Renal cortical epithelial cell (primary cell): ENCODE measurements around the gene SF3A2. TPM values are rescaled to one million over a fixed set of nuclear protein-coding genes. Genes with fewer than 3 reads are reported as not detected.

ENCODE experiments used
- DNase-seq: peaks from one replicate; pipeline ENCODE4 v3.0.0-alpha.2; 2011; ENCODE audit warnings: low read depth
- total RNA-seq: library from RNA; depleted of rRNA; stranded (reverse); fragments of >200 nt; gene quantifications from 2 replicates; pipeline ENCODE4 v1.2.3, GENCODE V29; 2014

Gene SF3A2
- total RNA-seq, 1 donor from 2014 or later: 39.2 TPM

DNA sequence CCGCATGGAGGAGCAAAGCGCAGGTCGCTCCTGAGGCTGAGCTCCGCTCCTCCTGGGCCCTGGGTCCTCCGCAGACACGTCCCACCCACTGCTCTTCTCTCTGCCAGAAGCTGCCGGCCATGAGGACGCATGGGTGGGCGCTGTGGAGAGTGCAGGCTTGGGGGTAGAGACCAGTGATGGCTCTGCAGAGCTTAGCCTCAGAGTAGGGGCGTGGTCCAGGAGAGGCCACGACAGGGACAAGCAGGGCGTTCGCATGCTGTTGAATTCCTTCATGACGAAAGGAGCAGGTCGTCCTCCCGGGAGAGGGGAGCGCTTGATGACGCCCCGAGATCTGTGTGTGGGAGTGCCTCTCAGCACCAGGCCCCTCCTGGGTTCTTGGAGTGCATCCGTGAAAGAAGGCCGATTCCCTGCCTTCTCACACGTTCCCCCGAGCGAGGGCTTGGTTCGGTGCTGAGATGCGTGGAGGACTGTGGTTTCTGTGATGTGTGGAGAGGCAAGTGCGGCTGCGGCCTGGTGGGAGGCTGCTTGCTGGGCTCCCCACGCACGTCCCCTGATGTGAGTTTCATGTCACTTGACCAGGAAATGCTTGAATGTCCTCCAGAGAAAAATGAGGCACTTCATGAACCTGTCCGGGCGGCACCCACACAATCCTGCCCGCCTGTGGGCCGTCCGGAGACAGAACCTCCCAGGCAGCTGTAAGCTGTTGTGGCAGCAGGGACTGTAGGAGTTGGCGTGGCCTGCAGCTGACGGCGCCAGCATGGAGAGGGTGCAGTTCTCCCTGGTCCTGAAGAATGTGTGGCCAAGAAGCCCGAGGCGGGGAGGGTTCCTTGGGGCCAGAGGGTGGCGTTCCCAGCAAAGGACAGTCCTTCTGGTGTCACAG, 4.5 kb downstream of the SF3A2 start:
- DNase-seq: no peak

DNA sequence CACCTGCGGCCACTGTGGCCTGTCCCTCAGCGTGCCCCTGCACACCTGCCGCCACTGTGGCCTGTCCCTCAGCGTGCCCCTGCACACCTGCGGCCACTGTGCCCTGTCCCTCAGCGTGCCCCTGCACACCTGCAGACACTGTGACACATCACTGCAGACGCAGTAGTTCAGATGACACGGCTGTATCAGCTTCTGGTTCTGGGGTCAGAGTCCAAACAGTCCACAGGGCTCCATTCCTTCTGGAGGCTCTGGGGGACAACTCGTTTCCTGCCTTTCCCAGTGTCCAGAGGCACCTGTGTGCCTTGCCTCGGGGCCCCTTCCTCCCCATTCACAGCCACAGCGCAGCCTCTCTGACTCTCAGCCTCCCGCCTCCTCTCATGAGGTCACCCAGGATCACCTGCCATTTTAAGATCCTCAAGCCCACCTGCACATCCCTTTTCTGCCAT, 5.5 kb downstream of the SF3A2 start:
- DNase-seq: no peak

DNA sequence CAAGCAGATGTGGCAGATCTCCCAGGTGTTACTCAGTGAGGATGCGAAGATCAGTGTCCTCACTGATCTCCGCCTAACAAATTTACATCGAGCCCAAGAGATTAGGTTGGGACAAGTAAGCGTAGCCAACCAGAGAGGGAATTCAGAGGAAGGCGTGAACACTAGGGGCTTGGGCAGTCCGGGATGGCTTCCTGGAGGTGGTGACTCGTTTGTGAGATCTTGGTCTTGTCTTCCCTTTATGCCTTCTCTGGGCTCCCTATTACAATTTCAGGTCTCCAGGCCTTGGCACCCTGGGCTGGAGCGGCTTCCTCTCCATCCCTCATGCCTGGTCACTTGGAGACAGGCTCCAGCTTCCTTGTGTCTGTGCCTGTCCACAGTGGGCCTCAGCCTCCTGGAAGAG, 6.2 kb downstream of the SF3A2 start:
- no peak for DNase-seq

DNA sequence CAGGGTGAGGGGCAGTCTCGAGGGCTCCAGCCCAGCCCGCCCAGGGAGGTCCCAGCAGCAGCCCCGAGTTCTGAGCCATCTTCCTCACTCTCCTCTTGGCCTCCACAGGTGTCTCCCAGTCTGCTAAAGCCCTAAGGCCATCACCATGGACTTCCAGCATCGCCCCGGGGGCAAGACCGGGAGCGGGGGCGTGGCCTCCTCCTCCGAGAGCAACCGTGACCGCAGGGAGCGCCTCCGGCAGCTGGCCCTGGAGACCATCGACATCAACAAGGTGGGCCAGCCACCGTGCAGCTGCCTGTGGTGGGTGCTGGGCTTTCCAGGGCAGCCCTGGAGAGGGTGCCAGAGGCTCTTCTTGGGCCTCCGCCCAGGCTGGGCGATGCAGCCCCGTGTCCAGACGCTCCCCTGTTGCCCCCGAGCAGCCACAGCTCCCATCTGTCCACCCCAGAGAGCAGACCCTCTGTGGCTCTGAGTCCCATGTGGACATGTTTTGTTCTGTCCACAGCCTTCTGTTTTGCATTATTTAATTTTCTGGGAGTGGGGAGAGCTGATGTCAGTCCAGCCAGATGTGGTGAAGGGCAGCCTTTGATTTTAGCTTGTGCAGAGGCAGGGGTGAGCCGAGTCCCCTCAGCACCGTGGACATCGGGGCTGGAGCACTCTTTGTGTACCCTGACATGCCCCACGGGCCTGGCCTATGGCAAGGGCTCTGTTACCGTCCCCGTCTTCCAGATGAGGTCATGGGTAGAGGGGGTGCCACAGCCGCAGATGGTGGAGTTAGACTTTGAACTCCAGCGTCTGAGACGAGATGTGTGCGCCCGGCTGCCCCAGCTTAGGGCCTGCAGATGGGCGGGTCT, 6.9 kb downstream of the SF3A2 start:
- no peak for DNase-seq

DNA sequence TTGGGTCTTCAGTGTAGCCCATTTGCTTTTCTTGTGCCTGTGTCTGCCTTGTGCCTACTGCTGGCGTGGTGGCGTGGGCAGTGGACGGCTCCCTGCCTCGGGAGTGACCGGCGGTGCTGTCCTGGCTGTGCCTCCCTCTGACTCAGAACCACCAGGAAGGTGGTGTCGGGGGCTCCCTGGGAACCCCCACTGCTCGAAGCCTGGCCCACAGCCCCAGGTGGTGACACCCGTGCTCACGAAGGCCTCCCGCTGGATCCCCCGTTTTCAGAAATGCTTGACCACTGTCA, 7.4 kb downstream of the SF3A2 start:
- no peak for DNase-seq

DNA sequence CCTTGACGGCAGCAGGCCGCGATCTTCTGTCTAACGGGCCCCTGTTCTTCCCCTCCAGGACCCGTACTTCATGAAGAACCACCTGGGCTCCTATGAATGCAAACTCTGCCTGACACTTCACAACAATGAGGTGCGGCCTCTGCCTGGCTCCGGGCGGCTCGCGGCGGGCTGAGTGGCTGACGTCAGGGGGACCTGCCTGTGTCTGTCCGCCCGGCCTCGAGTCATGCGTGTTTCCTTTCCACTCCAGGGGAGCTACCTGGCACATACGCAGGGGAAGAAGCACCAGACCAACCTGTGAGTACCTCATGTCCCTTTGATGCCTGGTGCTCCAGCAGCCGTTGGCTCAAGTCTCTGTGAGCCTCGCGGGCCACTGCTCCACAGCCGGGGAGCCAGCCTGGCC, 7.9 kb downstream of the SF3A2 start:
- no peak for DNase-seq

DNA sequence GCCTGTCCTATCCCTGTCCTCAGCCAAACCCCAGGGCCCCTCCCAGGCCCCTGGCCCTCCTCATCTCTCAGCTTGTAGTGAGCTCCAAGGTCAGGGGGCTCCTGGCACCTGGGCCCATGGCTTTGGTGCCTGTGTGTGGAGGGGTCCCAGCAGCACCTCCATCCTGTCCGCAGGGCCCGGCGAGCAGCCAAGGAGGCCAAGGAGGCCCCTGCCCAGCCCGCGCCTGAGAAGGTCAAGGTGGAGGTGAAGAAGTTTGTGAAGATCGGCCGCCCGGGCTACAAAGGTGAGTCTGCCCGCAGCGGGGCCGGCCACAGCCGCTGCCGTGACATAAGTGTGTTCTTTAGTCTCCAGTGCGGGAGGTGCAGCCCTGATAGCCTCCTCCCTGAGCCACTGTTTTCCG, 8.6 kb downstream of the SF3A2 start:
- DNase-seq: no peak

DNA sequence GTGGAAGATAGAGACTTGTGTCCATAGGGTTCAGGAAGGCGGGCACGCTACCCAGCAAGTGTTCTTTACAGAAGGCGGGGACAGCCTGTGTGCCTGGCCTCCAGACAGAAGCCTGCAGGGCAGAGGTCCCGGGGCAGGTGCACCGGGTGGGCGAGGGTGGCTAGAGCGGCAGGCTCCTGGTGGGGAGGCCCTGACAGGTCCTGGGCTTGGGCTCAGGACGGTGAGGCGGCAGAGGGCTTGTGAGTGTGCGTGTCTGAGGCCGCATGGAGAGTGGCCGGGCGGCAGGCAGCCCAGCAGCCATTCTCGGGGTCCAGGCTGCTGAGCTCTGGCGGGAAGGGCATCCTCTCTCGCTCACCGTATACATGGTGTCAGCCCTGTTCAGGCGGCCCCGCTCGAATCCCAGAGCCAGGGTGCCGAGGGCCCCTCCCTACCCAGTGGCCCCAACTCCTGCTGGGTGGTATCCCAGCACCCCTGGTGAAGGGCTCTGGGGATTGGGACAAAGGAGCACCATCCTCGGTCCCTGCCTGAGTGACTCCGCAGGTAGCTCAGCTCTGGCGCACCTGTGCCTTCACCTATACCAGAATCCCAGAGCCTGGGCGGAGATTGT, 9.5 kb downstream of the SF3A2 start:
- no peak for DNase-seq

DNA sequence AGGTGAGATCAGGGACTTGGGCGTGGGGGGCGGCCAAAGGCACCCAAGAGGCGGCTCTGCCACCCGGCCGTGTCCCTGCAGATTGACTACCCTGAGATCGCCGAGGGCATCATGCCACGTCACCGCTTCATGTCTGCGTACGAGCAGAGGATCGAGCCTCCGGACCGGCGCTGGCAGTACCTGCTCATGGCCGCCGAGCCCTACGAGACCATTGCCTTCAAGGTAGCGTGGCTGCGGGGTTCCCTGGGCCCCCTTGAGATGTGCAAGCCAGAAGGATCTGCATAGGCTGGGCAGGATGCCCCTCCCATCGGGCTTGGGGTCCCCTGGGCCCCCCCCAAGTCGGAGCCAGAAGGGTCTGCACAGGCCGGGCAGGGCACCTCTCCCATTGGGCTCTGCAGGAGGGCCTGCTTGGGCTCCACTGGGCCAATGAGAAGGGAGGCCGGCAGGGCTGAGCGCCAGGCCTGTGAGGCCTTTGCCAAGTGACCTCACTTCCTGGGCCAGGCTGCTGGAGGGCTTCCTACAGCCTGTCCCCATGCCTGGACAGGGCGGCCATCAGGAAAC, 10.3 kb downstream of the SF3A2 start:
- no peak for DNase-seq

DNA sequence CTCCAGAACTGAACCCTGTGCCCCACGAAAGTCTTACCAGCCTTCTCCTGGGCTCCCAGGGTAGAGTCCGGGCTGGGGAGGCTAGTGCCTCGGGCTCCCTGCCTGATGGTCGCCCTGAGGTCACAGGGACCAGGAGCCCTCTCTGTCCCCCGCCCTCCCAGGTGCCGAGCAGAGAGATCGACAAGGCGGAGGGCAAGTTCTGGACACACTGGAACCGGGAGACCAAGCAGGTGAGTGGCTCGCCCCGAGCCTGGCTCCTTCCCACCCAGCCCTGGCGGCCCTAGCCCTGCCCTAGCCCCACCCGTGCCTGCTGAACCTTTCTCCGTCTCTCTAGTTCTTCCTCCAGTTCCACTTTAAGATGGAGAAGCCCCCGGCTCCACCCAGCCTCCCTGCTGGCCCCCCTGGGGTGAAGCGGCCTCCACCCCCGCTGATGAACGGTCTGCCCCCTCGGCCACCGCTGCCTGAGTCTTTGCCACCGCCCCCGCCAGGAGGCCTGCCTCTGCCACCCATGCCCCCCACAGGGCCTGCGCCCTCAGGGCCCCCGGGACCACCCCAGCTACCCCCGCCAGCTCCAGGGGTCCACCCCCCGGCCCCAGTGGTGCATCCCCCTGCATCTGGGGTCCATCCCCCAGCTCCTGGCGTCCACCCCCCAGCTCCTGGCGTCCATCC, 10.9 kb downstream of the SF3A2 start:
- no peak for DNase-seq

DNA sequence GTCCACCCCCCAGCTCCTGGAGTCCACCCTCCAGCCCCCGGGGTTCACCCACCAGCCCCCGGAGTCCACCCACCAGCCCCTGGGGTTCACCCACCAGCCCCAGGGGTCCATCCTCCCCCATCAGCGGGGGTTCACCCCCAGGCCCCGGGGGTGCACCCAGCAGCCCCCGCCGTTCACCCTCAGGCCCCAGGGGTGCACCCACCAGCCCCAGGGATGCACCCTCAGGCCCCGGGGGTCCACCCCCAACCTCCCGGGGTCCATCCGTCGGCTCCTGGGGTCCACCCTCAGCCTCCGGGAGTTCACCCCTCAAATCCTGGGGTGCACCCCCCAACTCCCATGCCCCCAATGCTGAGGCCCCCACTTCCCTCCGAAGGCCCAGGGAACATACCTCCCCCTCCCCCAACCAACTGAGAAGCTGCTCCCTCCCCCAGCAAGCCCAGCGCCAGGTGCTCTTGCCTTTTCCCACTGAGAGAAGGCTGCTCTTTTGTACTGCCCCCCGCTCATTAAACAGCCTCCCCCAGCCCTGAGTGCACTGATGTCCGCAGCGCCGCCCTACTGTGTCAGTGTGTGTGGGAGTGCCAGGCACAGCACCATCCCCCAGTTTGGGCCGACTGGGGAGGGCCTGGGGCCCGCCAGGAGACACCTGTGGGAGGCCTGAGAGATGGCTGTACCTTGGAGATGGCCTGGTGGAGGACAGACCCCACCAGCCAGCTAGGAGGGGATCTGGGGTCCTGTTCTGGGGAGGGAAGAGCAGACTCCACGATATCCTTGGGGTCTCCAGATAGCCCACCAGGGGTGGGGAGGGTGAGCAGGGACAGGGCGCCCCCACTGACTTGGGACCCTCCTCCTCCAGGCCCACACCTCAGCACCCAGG, 11.7 kb downstream of the SF3A2 start:
- DNase-seq: no peak

DNA sequence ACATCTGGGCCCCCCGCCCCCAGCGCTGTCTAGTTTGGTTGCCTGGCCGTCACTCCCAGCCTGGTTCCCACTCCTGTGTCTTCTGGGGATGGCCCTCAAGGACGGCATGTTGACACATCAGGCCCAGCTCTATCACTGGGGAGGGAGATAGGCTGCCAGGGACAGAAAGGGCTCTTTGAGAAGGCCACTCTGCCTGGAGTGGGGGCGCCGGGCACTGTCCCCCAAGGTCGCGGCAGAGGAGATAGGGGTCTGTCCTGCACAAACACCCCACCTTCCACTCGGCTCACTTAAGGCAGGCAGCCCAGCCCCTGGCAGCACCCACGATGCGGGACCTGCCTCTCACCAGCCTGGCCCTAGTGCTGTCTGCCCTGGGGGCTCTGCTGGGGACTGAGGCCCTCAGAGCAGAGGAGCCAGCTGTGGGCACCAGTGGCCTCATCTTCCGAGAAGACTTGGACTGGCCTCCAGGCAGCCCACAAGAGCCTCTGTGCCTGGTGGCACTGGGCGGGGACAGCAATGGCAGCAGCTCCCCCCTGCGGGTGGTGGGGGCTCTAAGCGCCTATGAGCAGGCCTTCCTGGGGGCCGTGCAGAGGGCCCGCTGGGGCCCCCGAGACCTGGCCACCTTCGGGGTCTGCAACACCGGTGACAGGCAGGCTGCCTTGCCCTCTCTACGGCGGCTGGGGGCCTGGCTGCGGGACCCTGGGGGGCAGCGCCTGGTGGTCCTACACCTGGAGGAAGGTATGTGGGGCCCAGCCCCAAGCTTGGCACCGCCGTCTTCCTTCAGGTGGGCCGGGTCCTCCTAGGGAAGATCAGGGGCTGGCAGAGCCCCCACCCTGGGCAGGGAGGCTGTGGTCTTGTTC, 12.6 kb downstream of the SF3A2 start, which contains the start of gene AMH:
TSS of gene AMH (plus strand) at position 314 of the 857 bp plus-strand sequence. CDS start at position 324, 10 bp downstream.
- no peak for DNase-seq

DNA sequence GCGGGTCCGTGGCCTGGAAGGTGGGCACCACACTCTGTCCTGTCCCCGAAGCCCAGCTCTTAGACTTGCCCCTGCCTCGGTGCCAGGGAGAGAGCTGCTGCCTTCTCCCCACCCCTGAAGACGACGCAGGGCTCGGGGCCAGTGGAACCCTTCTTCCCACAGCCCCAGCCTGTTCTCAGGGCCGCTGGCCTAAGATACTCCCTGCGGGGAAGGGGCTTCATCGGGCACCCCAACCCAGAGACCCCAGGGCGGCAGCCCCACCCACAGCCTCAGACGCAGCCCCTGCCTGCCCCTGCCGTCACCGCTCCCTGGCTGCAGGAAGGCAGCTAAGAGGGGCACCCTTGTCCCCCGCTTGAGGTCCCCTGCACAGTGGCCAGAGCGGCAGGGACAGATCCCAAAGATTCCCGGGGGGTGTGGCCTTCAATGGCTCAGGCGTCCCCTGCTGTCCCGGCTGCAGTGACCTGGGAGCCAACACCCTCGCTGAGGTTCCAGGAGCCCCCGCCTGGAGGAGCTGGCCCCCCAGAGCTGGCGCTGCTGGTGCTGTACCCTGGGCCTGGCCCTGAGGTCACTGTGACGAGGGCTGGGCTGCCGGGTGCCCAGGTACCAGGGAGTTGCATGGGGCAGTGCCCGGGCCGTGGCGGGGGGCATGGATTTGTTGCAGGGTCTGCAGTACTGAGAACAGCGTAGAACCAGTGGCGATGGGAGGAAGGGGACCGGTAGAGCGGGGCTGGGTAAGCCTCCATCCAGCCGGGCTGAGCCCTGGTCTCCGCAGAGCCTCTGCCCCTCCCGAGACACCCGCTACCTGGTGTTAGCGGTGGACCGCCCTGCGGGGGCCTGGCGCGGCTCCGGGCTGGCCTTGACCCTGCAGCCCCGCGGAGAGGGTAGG, 13.5 kb downstream of the SF3A2 start:
- no peak for DNase-seq

DNA sequence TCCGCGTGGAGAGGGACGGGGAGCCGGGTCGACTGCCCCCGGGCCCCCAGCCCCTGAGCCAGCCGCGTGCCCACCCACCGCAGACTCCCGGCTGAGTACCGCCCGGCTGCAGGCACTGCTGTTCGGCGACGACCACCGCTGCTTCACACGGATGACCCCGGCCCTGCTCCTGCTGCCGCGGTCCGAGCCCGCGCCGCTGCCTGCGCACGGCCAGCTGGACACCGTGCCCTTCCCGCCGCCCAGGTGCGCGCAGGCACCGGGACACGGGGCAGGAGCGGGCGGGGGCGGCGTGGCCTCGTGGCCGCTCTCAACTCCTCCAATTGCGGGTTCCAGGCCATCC, 14.1 kb downstream of the SF3A2 start:
- no peak for DNase-seq

DNA sequence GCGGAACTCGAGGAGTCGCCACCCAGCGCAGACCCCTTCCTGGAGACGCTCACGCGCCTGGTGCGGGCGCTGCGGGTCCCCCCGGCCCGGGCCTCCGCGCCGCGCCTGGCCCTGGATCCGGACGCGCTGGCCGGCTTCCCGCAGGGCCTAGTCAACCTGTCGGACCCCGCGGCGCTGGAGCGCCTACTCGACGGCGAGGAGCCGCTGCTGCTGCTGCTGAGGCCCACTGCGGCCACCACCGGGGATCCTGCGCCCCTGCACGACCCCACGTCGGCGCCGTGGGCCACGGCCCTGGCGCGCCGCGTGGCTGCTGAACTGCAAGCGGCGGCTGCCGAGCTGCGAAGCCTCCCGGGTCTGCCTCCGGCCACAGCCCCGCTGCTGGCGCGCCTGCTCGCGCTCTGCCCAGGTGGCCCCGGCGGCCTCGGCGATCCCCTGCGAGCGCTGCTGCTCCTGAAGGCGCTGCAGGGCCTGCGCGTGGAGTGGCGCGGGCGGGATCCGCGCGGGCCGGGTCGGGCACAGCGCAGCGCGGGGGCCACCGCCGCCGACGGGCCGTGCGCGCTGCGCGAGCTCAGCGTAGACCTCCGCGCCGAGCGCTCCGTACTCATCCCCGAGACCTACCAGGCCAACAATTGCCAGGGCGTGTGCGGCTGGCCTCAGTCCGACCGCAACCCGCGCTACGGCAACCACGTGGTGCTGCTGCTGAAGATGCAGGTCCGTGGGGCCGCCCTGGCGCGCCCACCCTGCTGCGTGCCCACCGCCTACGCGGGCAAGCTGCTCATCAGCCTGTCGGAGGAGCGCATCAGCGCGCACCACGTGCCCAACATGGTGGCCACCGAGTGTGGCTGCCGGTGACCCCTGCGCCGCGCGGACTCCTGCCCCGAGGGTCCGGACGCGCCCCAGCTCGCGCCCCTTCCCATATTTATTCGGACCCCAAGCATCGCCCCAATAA, 14.8 kb downstream of the SF3A2 start:
- no peak for DNase-seq

DNA sequence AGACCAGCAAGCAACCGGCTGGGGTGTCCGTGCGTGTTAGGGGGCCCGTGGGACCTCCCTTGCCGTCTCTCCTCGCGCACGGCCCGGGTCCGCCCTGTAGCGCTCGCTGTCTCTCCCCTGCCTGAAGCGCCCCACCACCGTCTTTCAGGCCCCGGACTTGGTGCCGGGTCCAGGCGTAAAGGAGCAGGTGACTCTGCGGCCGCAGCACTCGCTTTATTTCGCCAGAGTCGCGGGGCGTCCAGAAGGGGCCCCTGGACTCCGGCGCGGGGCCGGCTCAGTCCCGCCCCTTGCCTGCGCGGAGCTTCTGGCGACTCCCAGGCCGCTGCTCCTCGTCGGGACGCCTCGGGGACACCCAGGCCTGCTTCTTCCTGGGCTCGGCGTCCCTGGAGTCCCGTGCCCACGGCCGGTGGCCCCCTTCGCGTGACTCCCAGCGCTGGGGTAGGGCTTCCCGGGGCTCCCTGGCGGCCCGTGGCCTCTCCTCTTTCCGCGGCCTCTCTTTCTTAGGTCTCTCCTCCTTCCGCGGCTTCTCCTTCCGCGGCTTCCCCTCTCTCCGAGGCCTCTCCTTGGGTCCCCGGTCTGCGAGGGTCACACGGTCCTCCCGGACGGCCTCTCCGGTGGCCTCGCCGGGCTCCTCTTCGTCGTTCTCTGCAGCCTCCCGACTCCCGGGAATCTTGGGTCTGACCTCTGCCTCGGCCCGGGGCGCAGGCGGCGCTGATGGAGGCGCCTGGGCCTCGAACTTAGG, 15.6 kb downstream of the SF3A2 start:
- no peak for DNase-seq

DNA sequence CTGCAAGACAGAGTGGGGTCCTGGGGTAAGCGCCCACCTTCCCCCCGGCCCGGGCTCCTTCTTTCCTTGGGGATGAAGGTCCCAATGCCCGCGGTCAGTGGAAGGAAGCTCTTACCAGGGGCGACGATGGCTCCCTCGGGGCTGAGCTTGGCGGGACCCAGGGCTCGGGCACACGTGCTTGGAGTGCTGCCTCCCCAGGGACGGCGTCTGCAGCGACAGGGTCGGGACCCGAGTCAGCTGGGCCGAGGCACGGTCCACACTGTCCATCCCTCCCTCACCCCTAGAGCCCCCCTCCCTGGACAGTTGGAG, 16.1 kb downstream of the SF3A2 start:
- no peak for DNase-seq
